Measurements from ENCODE around the gene LAMTOR1.
A peak's percentile ranks its signal among the peaks of the same experiment; 100 is the strongest.
"Not testable (repeated sequence)": the region's sequence is repeated elsewhere in the genome, so short reads cannot be mapped to it uniquely, and the experiment has no call there.

LAMTOR1 gene

GRCh38 chr11:72102946-72103753, at the start of gene LAMTOR1:
TSS of gene LAMTOR1 (minus strand) at chr11:72103297. CDS start at chr11:72103224, 73 bp downstream.
- DNase-seq, result peak; percentile 99

- DNase-seq, result no peak
Observed at GRCh38 chr11:72150882-72151281, 47.8 kb upstream of the LAMTOR1 start.

GRCh38 chr11:72146625-72147024, 43.5 kb upstream of the LAMTOR1 start:
- DNase-seq, result no peak

GRCh38 chr11:72144807-72145565, 41.9 kb upstream of the LAMTOR1 start:
- no peak for DNase-seq

- not testable (repeated sequence) for DNase-seq
Observed at GRCh38 chr11:72142543-72142942, 39.4 kb upstream of the LAMTOR1 start.

GRCh38 chr11:72142086-72142485, 39.0 kb upstream of the LAMTOR1 start:
- DNase-seq, result not testable (repeated sequence)

GRCh38 chr11:72141066-72141465, 38.0 kb upstream of the LAMTOR1 start:
- DNase-seq, result no peak

GRCh38 chr11:72140661-72141060, 37.6 kb upstream of the LAMTOR1 start:
- DNase-seq, result no peak

- no peak for DNase-seq
Observed at GRCh38 chr11:72139500-72139899, 36.4 kb upstream of the LAMTOR1 start.

GRCh38 chr11:72138821-72139390, 35.8 kb upstream of the LAMTOR1 start:
- DNase-seq, result no peak

- DNase-seq, result no peak
Observed at GRCh38 chr11:72136684-72137262, 33.7 kb upstream of the LAMTOR1 start.

- DNase-seq, result no peak
Observed at GRCh38 chr11:72135891-72136683, 33.0 kb upstream of the LAMTOR1 start.

GRCh38 chr11:72135473-72135872, 32.4 kb upstream of the LAMTOR1 start, which contains the start of gene FOLR3:
TSS of gene FOLR3 (plus strand) at chr11:72135725. CDS start at chr11:72135953, 228 bp downstream.
- DNase-seq, result not testable (repeated sequence)

- DNase-seq, result no peak
Observed at GRCh38 chr11:72132646-72133045, 29.5 kb upstream of the LAMTOR1 start.

GRCh38 chr11:72129381-72129780, 26.3 kb upstream of the LAMTOR1 start:
- no peak for DNase-seq

- DNase-seq, result no peak
Observed at GRCh38 chr11:72127923-72128322, 24.8 kb upstream of the LAMTOR1 start.

GRCh38 chr11:72125956-72126355, 22.9 kb upstream of the LAMTOR1 start:
- no peak for DNase-seq

- DNase-seq, result no peak
Observed at GRCh38 chr11:72124046-72124445, 20.9 kb upstream of the LAMTOR1 start.

- DNase-seq, result no peak
Observed at GRCh38 chr11:72123117-72123653, 20.1 kb upstream of the LAMTOR1 start.

GRCh38 chr11:72122607-72123006, 19.5 kb upstream of the LAMTOR1 start:
- no peak for DNase-seq

- DNase-seq, result no peak
Observed at GRCh38 chr11:72120930-72121329, 17.8 kb upstream of the LAMTOR1 start.

GRCh38 chr11:72119198-72119597, 16.1 kb upstream of the LAMTOR1 start:
- DNase-seq, result no peak

Measured in NCI-H345 (cell line).